Heart left ventricle (tissue), 16 donors: ENCODE measurements around the gene POU6F2. TPM values are rescaled to one million over a fixed set of nuclear protein-coding genes. Genes with fewer than 3 reads are reported as not detected.

Source experiments
- ATAC-seq, 4 donors: fragments of 200-7000 bp; cut with Tn5 transposase; one replicate each; pipeline ENCODE4 v1.9.1; 2020 to 2022; ENCODE audit warnings: moderate library complexity in 4 of 4, mild to moderate bottlenecking in 3 of 4, moderate number of reproducible peaks in 1 of 4
- DNase-seq, 5 donors: peaks; one replicate each; pipeline ENCODE4 v3.0.0-alpha.2; 2020
- H3K27ac ChIP-seq, 12 donors: fragments of 200-600 bp; sonication (generic) in 4 of 12; one replicate each; pipeline versions ENCODE4 v1.5.0 to v1.8.0; 2016 to 2022; ENCODE audit warnings: mild to moderate bottlenecking in 2 of 12
- H3K27me3 ChIP-seq, 9 donors: fragments of 200-600 bp; sonication (generic) in 2 of 9; one replicate each; pipeline versions ENCODE4 v1.5.1 to v1.8.0; 2016 to 2022; ENCODE audit warnings: mild to moderate bottlenecking in 3 of 9
- H3K36me3 ChIP-seq, 9 donors: fragments of 200-600 bp; sonication (generic) in 2 of 9; one replicate each; pipeline versions ENCODE4 v1.5.0 to v1.8.0; 2018 to 2022; ENCODE audit warnings: mild to moderate bottlenecking in 2 of 9
- H3K4me1 ChIP-seq, 12 donors: fragments of 200-600 bp; sonication (generic) in 4 of 12; one replicate each; pipeline versions ENCODE4 v1.5.0 to v1.8.0; 2016 to 2022; ENCODE audit warnings: mild to moderate bottlenecking in 3 of 12
- H3K4me3 ChIP-seq, 12 donors: fragments of 200-600 bp; sonication (generic) in 4 of 12; one replicate each; pipeline versions ENCODE4 v1.5.0 to v1.8.0; 2017 to 2022; ENCODE audit warnings: mild to moderate bottlenecking in 9 of 12, moderate library complexity in 4 of 12
- H3K9me3 ChIP-seq, 12 donors: fragments of 200-600 bp; sonication (generic) in 4 of 12; one replicate each; pipeline versions ENCODE4 v1.5.0 to v1.8.0; 2016 to 2022; ENCODE audit warnings: mild to moderate bottlenecking in 1 of 12
- CTCF ChIP-seq, 12 donors: fragments of 200-600 bp; sonication (generic) in 4 of 12; IDR thresholded peaks; one replicate each; pipeline versions ENCODE4 v1.5.0 to v1.8.0; 2018 to 2022; ENCODE audit warnings: antibody characterized with exemption in 12 of 12, mild to moderate bottlenecking in 5 of 12
- POLR2A ChIP-seq, 2 donors: fragments of 450-650 bp; IDR thresholded peaks; one replicate each; pipeline ENCODE4 v1.6.1; 2017; ENCODE audit warnings: antibody characterized with exemption in 2 of 2, mild to moderate bottlenecking in 2 of 2, moderate library complexity in 2 of 2
- WGBS, 4 donors: extraction: QIAGEN DNeasy Blood & Tissue Kit in 2 of 4; methylation state at CpG; one replicate each; pipeline versions ENCODE4 v1.1.5 to v1.1.7; 2013 to 2018; 5-methylcytosine and 5-hydroxymethylcytosine counted together
- intact Hi-C, 10 donors: fragments of 100-400 bp; cut with DNase I; formaldehyde crosslinking; loops; one replicate each; pipeline versions ENCODE4 v1.11.1 to v1.14.2; 2022
- polyA plus RNA-seq, 2 donors: library from polyadenylated mRNA; stranded (reverse); fragments of 200-250 nt; gene quantifications; one replicate each; pipeline ENCODE4 v1.2.3, GENCODE V29; 2013
- total RNA-seq, 9 donors: library from RNA; depleted of rRNA in 2 of 9; stranded (reverse); fragments of >200 nt in 2 of 9; fragmentation: NEBNext Ultra II Directional in 3 of 9; extraction: Animal tissue kit (Norgen Biotek cat#: 25700) in 3 of 9; gene quantifications; one replicate each; pipeline versions ENCODE4 v1.1.0 to v1.2.4, GENCODE V29; 2016 to 2023
- donor health status: ischemic (EF 13 %, LVEDD 7.1; RV severe dilation, severe dysfunction).
- donor health status: healthy with polysubstance abuse.
- donor health status: DM: no; HTN: yes; CAD: no.
- donor health status: DM: no; HTN: no; CAD: no.
- donor health status: ischemic (EF 25% LVEDD 6.9; RV normal size, moderate dysfunction).
- donor health status: ischemic (EF 25% LVEDD 5.7; RV mildly dilated, moderate dysfunction).
- donor health status: healthy.
- donor health status: DM: yes; HTN: yes; CAD: no.
- donor health status: ischemic (EF 35%, LVEDD 5.7; RV mildly dilated, moderate dysfunction).
- donor health status: nonischemic (EF 11% LVEDD 7.7; RV severe dilation, severe dysfunction).
- donor health status: DM: yes; HTN: yes; CAD: no.
- donor health status: PGD.
- donor health status: ischemic (EF 29% LVEDD 5.4; RV normal size, mild dysfunction).
- donor health status: nonischemic (EF 23%, LVEDD 6.1; RV moderate dilation, normal function).

POU6F2 gene
- total and polyA plus RNA-seq, 11 donors, result 0.03 to 1.2 (median 0.38) TPM; not detected in 2

GRCh38 chr7:39144420-39144819 lies 166.7 kb downstream of the POU6F2 start:
- TF ChIP-seq CTCF (IDR thresholded peaks at IDR 0.05), result no peak
- TF ChIP-seq POLR2A (IDR thresholded peaks at IDR 0.05), result no peak
- 68 to 88% (median 73%) methylated on average over 1 of the region's 1 CpG for WGBS, 4 donors
- H3K27me3 ChIP-seq, result no peaks in the 10 kb centered on the region
- no peaks in the 10 kb centered on the region for H3K4me1 ChIP-seq
- DNase-seq (no peak), ATAC-seq (no peak)
- H3K36me3 ChIP-seq, result no peaks in the 10 kb centered on the region
- no peak overlapping the region for H3K4me3 ChIP-seq
- H3K9me3 ChIP-seq, result peaks cover 0 to 7% (median 0%) of the 10 kb centered on the region in 12 donors
- no peak overlapping the region for H3K27ac ChIP-seq
- intact Hi-C loops, result no loop called here

- Histone ChIP-seq H3K4me1 (no peaks in the 10 kb centered on the region), H3K27ac (no peak overlapping the region), H3K4me3 (no peak overlapping the region), H3K36me3 (no peaks in the 10 kb centered on the region), H3K27me3 (no peaks in the 10 kb centered on the region), H3K9me3 (peaks cover 0 to 5% (median 0%) of the 10 kb centered on the region in 12 donors)
- no peak for TF ChIP-seq POLR2A (IDR thresholded peaks at IDR 0.05)
- no peak for TF ChIP-seq CTCF (IDR thresholded peaks at IDR 0.05)
- intact Hi-C loops, result no loop called here
- 77 to 82% (median 80%) methylated on average over 3 of the region's 3 CpGs for WGBS, 4 donors
- DNase-seq (no peak), ATAC-seq (no peak)
Observed at GRCh38 chr7:39145283-39145682, 167.6 kb downstream of the POU6F2 start.

GRCh38 chr7:39145935-39146334 lies 168.2 kb downstream of the POU6F2 start:
- Histone ChIP-seq H3K9me3 (no peaks in the 10 kb centered on the region), H3K4me3 (no peak overlapping the region), H3K4me1 (no peaks in the 10 kb centered on the region), H3K27me3 (no peaks in the 10 kb centered on the region), H3K27ac (no peak overlapping the region), H3K36me3 (no peaks in the 10 kb centered on the region)
- TF ChIP-seq CTCF (IDR thresholded peaks at IDR 0.05) (no peak), POLR2A (IDR thresholded peaks at IDR 0.05) (no peak)
- no peak for DNase-seq
- intact Hi-C loops, result no loop called here
- no peak for ATAC-seq

GRCh38 chr7:39152701-39153100 lies 175.0 kb downstream of the POU6F2 start:
- WGBS, 4 donors, result 64 to 85% (median 73%) methylated on average over 4 of the region's 4 CpGs
- intact Hi-C loops, result no loop called here
- TF ChIP-seq CTCF (IDR thresholded peaks at IDR 0.05) (no peak), POLR2A (IDR thresholded peaks at IDR 0.05) (no peak)
- Histone ChIP-seq H3K27ac (no peak overlapping the region), H3K36me3 (no peaks in the 10 kb centered on the region), H3K27me3 (peaks cover 0 to 3% (median 0%) of the 10 kb centered on the region in 9 donors), H3K4me3 (no peak overlapping the region), H3K9me3 (no peaks in the 10 kb centered on the region), H3K4me1 (no peaks in the 10 kb centered on the region)
- ATAC-seq (no peak), DNase-seq (no peak)
